ENCODE data around the gene ATF6.

GRCh38 chr1:161773791-161774190 is 7.7 kb downstream of the ATF6 start:
- TF ChIP-seq POLR2AphosphoS5 (IDR thresholded peaks at IDR 0.05; ENCODE audit: low read depth, low read length) = no peak
- no peak for TF ChIP-seq POLR2A (IDR thresholded peaks at IDR 0.05; ENCODE audit: low read depth, low read length)
- no peak for TF ChIP-seq POU2F2 (IDR thresholded peaks at IDR 0.05; ENCODE audit: low read depth, low read length)

Measured in GM12891 (cell line).